B cell (primary cell): ENCODE data around the gene EML3. TPM values are rescaled to one million over a fixed set of nuclear protein-coding genes. Genes with fewer than 3 reads are reported as not detected.
"Not testable (repeated sequence)": the region's sequence is repeated elsewhere in the genome, so short reads cannot be mapped to it uniquely, and the experiment has no call there.

Experiments used
- ATAC-seq: fragments of 200-7000 bp; cut with Tn5 transposase; one replicate; pipeline ENCODE4 v1.10.0; 2021; ENCODE audit warnings: low read depth, mild to moderate bottlenecking, moderate number of reproducible peaks, moderate library complexity
- CTCF ChIA-PET: fragments of 350-600 bp; sonication (Branson Sonifier 250); formaldehyde crosslinking; loops from one replicate; lab custom pipeline; 2021; ENCODE audit warnings: antibody characterized with exemption, inconsistent platforms; lab: Charles Lee
- POLR2A ChIA-PET: fragments of 350-600 bp; sonication (Branson Sonifier 250); formaldehyde crosslinking; loops from one replicate; lab custom pipeline; 2021; ENCODE audit warnings: antibody characterized with exemption; lab: Charles Lee
- DNase-seq: peaks from one replicate; pipeline ENCODE4 v3.0.0; 2013
- H2AFZ ChIP-seq: 2 replicates; pipeline ENCODE4 v1.6.1; 2012; ENCODE audit warnings: mild to moderate bottlenecking, low read depth, low read length; ENCODE audit not compliant: insufficient read depth, poor library complexity, severe bottlenecking
- H3K27ac ChIP-seq, 2 donors: 1 replicate in 1 of 2; 2 replicates in 1 of 2; pipeline ENCODE4 v1.5.1; 2012 to 2013; ENCODE audit warnings: low read length in 2 of 2, mild to moderate bottlenecking in 2 of 2, moderate library complexity in 1 of 2
- H3K27me3 ChIP-seq, 4 experiments: fragments of 200-600 bp in 1 of 4; sonication (generic) in 1 of 4; replicated peaks in 1 of 4; 1 replicate in 2 of 4; 2 replicates in 2 of 4; pipeline versions ENCODE4 v1.6.1 to v1.7.0; 2013 to 2016; ENCODE audit warnings: low read length in 3 of 4, mild to moderate bottlenecking in 2 of 4, mixed read lengths in 1 of 4, moderate library complexity in 1 of 4; ENCODE audit not compliant: insufficient read depth in 4 of 4, control insufficient read depth in 3 of 4; ENCODE audit errors: control extremely low read depth in 1 of 4
- H3K36me3 ChIP-seq, 2 experiments: replicated peaks in 1 of 2; 1 replicate in 1 of 2; 2 replicates in 1 of 2; pipeline versions ENCODE4 v1.6.1 to v1.7.1; 2013; ENCODE audit warnings: low read length in 1 of 2; ENCODE audit not compliant: insufficient read depth in 2 of 2, control insufficient read depth in 1 of 2; ENCODE audit errors: control extremely low read depth in 1 of 2, extremely low read depth in 1 of 2
- H3K4me1 ChIP-seq, 2 donors: fragments of 200-600 bp in 1 of 2; sonication (generic) in 1 of 2; 1 replicate in 1 of 2; 2 replicates in 1 of 2; pipeline versions ENCODE4 v1.5.1 to v1.6.1; 2013 to 2017; ENCODE audit warnings: low read length in 2 of 2; ENCODE audit not compliant: control insufficient read depth in 2 of 2, insufficient read depth in 2 of 2
- H3K4me2 ChIP-seq: replicated peaks from 2 replicates; pipeline ENCODE3; 2012; ENCODE audit warnings: mild to moderate bottlenecking, low read depth, low read length; ENCODE audit not compliant: poor library complexity, severe bottlenecking
- H3K4me3 ChIP-seq, 5 experiments: fragments of 200-600 bp in 1 of 5; sonication (generic) in 1 of 5; 1 replicate in 3 of 5; 2 replicates in 2 of 5; pipeline versions ENCODE4 v1.5.1 to v1.7.0; 2011 to 2016; ENCODE audit warnings: low read length in 4 of 5, mild to moderate bottlenecking in 4 of 5, low read depth in 2 of 5, control low read depth in 1 of 5, moderate library complexity in 1 of 5; ENCODE audit not compliant: insufficient read depth in 1 of 5; ENCODE audit errors: control extremely low read depth in 1 of 5, extremely low read depth in 1 of 5
- H3K79me2 ChIP-seq: fragments of 200-600 bp; sonication (generic); one replicate; pipeline ENCODE4 v1.6.0; 2016; ENCODE audit warnings: low read length; ENCODE audit not compliant: control insufficient read depth, insufficient read depth
- H3K9ac ChIP-seq: fragments of 200-600 bp; sonication (generic); 2 replicates; pipeline ENCODE4 v1.6.1; 2017; ENCODE audit warnings: mild to moderate bottlenecking, low read length, moderate library complexity
- H3K9me3 ChIP-seq, 3 donors: one replicate each; pipeline versions ENCODE4 v1.6.1 to v1.7.1; 2013; ENCODE audit warnings: low read length in 2 of 3; ENCODE audit not compliant: control insufficient read depth in 2 of 3, insufficient read depth in 1 of 3; ENCODE audit errors: control extremely low read depth in 1 of 3
- H4K20me1 ChIP-seq: 2 replicates; pipeline ENCODE4 v1.6.0; 2012; ENCODE audit warnings: mild to moderate bottlenecking, low read length; ENCODE audit not compliant: insufficient read depth, control insufficient read depth, poor library complexity, severe bottlenecking
- H3K27ac Mint-ChIP-seq: one replicate; pipeline ENCODE4 v1.8.0; 2021; ENCODE audit warnings: mixed read lengths
- H3K27me3 Mint-ChIP-seq: one replicate; pipeline ENCODE4 v1.8.0; 2021; ENCODE audit warnings: mixed read lengths
- H3K4me1 Mint-ChIP-seq: one replicate; pipeline ENCODE4 v1.8.0; 2021; ENCODE audit warnings: mixed read lengths
- H3K4me3 Mint-ChIP-seq: one replicate; pipeline ENCODE4 v1.8.0; 2021; ENCODE audit warnings: mixed read lengths
- H3K9me3 Mint-ChIP-seq: one replicate; pipeline ENCODE4 v1.8.0; 2022; ENCODE audit warnings: mixed read lengths; ENCODE audit not compliant: insufficient read depth
- EZH2 ChIP-seq: IDR thresholded peaks from 2 replicates; pipeline ENCODE4 v1.6.1; 2012; ENCODE audit warnings: borderline replicate concordance, low read depth, mild to moderate bottlenecking, moderate library complexity, low read length; ENCODE audit not compliant: insufficient read depth, poor library complexity, severe bottlenecking
- WGBS: methylation state at CpG from one replicate; pipeline ENCODE4 v1.1.5; 2013; ENCODE audit warnings: missing lambda C conversion rate; ENCODE audit not compliant: insufficient coverage; 5-methylcytosine and 5-hydroxymethylcytosine counted together
- intact Hi-C: fragments of 100-400 bp; cut with micrococcal nuclease; formaldehyde crosslinking; loops from one replicate; pipeline ENCODE4 v1.10.0; 2022
- polyA plus RNA-seq: library from polyadenylated mRNA; depleted of rRNA; stranded (reverse); fragments of >200 nt; gene quantifications from 2 replicates; pipeline ENCODE4 v1.2.3, GENCODE V29; 2012
- total RNA-seq, 2 donors: library from RNA; stranded (reverse); fragments of 120-200 nt in 1 of 2; gene quantifications; 1 replicate in 1 of 2; 2 replicates in 1 of 2; pipeline versions ENCODE4 v1.2.3 to v1.2.4, GENCODE V29; 2013 to 2022
- TF ChIP-seq, protein P1 (sequence below): fragments of 200-600 bp; IDR thresholded peaks from one replicate; pipeline ENCODE4 v1.8.0; 2022; ENCODE audit warnings: antibody characterized with exemption, mild to moderate bottlenecking

EML3 gene
- total and polyA plus RNA-seq, 2 donors (not counting 1 experiment from before 2014, with no cell fraction given), result 127 to 128 TPM

DNA sequence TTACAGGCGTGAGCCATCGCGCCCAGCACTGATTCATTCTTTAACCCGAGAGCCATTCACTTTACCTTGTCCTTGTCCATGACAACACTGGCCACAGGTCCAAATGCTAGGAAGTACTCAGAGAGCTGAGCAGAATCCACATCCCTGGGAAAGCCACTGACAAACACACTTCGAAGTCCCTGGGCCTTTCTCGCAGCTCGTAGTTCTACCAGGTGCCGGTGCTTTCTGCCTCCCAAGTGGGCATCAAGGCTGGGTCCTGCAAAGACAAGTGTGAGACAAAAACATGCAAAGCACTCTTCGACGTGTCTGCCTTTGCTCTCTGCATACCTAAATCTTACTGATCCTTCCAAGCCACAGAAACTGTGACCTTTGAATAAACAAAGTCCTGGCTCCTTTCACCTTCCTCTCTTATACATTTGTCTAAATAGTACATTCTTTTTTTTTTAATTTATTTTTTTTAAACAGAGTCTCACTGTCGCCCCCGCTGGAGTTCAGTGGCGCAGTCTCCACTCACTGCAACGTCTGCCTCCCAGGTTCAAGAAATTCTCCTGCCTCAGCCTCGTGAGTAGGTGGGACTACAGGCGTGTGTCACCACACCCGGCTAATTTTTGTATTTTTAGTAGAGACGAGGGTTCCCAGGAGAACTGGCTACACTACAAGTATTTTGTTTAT is 23.5 kb downstream of the EML3 start:
- ATAC-seq, result no peak
- Mint-ChIP-seq H3K4me1 (peaks cover 43% of the 10 kb centered on the region), H3K27me3 (no peaks in the 10 kb centered on the region), H3K4me3 (no peak overlapping the region), H3K9me3 (no peaks in the 10 kb centered on the region), H3K27ac (no peak overlapping the region)
- H3K9ac ChIP-seq, result no peak overlapping the region
- H3K4me3 ChIP-seq, result no peak overlapping the region
- H3K27ac ChIP-seq, result no peak overlapping the region
- WGBS, result 97% methylated on average over 10 of the region's 18 CpGs
- H3K79me2 ChIP-seq, result peaks cover 63% of the 10 kb centered on the region
- no peak for TF ChIP-seq EZH2
- TF ChIP-seq, protein P1, sequence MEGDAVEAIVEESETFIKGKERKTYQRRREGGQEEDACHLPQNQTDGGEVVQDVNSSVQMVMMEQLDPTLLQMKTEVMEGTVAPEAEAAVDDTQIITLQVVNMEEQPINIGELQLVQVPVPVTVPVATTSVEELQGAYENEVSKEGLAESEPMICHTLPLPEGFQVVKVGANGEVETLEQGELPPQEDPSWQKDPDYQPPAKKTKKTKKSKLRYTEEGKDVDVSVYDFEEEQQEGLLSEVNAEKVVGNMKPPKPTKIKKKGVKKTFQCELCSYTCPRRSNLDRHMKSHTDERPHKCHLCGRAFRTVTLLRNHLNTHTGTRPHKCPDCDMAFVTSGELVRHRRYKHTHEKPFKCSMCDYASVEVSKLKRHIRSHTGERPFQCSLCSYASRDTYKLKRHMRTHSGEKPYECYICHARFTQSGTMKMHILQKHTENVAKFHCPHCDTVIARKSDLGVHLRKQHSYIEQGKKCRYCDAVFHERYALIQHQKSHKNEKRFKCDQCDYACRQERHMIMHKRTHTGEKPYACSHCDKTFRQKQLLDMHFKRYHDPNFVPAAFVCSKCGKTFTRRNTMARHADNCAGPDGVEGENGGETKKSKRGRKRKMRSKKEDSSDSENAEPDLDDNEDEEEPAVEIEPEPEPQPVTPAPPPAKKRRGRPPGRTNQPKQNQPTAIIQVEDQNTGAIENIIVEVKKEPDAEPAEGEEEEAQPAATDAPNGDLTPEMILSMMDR, result no peak
- intact Hi-C loops, result no loop called here
- peaks cover 23 to 34% of the 10 kb centered on the region in 2 donors for H3K4me1 ChIP-seq
- no peaks in the 10 kb centered on the region for H3K9me3 ChIP-seq
- no peak overlapping the region for H3K4me2 ChIP-seq
- CTCF ChIA-PET, result interaction anchor here (0.6 to 1.6 kb wide), 3 partner anchors 42 to 159 kb away, joined by 3 read pairs; partner anchors contain the start of gene AHNAK
- POLR2A ChIA-PET, result interaction anchor here (0.7 to 0.8 kb wide), 2 partner anchors 15 to 25 kb away, joined by 3 to 5 read pairs; partner anchors contain the start of gene EEF1G
- H2AFZ ChIP-seq, result no peak overlapping the region
- H3K36me3 ChIP-seq, result peaks cover 0 to 33% of the 10 kb centered on the region in 2 experiments
- no peaks in the 10 kb centered on the region for H3K27me3 ChIP-seq
- peaks cover 8% of the 10 kb centered on the region for H4K20me1 ChIP-seq
- DNase-seq, result no peak

DNA sequence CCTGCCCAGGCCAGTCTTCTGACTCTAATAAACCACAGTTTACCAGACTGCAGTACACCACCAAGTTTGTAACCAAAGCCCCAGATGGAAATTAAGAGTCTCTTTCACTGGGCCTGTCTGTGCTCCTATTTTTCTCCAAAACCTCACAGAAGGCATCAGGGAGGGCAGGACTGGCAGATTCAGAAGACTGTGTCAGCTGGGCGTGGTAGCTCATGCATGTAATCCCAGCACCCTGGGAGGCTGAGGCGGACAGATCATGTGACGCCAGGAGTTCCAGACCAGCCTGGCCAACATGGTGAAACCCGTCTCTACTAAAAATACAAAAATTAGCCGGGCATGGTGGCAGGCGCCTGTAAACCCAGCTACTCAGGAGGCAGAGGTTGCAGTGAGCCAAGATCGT is 27.2 kb downstream of the EML3 start:
- intact Hi-C loops, H3K27ac Mint-ChIP-seq: not testable (repeated sequence)

DNA sequence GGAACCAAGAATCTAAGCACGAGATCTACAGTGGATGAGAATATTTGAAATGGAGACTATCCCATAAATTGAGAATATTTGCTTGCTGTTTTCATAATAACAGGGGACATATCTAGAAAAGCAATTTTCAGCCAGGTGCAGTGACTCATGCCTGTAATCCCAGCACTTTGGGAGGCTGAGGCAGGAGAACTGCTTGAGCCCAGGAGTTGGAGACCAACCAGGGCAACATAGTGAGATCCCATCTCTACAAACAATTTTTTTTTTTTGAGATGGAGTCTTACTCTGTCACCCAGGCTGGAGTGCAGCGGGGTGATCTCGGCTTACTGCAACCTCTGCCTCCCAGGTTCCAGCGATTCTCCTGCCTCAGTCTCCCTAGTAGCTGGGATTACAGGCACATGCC is 30.8 kb downstream of the EML3 start:
- CTCF ChIA-PET, H3K4me3 Mint-ChIP-seq: not testable (repeated sequence)
- POLR2A ChIA-PET, result interaction anchor here (1.8 kb wide), 1 partner anchor 10 kb away, joined by 8 read pairs; the partner anchor contains the start of gene TUT1

More for the DNA sequence above, 27.2 kb downstream of the EML3 start:
- H3K9ac ChIP-seq, H3K9me3 Mint-ChIP-seq, H3K4me3 ChIP-seq, H4K20me1 ChIP-seq, DNase-seq, H3K9me3 ChIP-seq, H3K27ac ChIP-seq, H3K27me3 Mint-ChIP-seq, H3K4me2 ChIP-seq, ATAC-seq, H3K4me3 Mint-ChIP-seq, H3K4me1 ChIP-seq, H2AFZ ChIP-seq, H3K27me3 ChIP-seq: not testable (repeated sequence)
- Histone ChIP-seq H3K36me3 (peaks cover 1 to 46% of the 10 kb centered on the region in 2 experiments), H3K79me2 (peaks cover 76% of the 10 kb centered on the region)
- POLR2A ChIA-PET, result interaction anchor here (0.6 to 1.8 kb wide), 4 partner anchors 11 to 90 kb away, joined by 3 to 4 read pairs (median 3); partner anchors contain the start of gene MTA2
- 100% methylated on average over 7 of the region's 7 CpGs for WGBS
- CTCF ChIA-PET, result interaction anchor here (0.5 to 0.8 kb wide), 2 partner anchors 201 to 228 kb away, joined by 3 read pairs; no protein-coding TSS in a partner anchor
- peaks cover 11% of the 10 kb centered on the region for H3K4me1 Mint-ChIP-seq

More for the DNA sequence above, 30.8 kb downstream of the EML3 start:
- H3K27ac ChIP-seq, H3K4me1 ChIP-seq, DNase-seq, H4K20me1 ChIP-seq, H3K27me3 Mint-ChIP-seq, H3K27ac Mint-ChIP-seq, ATAC-seq, H2AFZ ChIP-seq, H3K4me1 Mint-ChIP-seq, H3K9me3 ChIP-seq, H3K4me3 ChIP-seq, H3K27me3 ChIP-seq, intact Hi-C loops, H3K9me3 Mint-ChIP-seq, H3K4me2 ChIP-seq, H3K9ac ChIP-seq: not testable (repeated sequence)
- 100% methylated on average over 1 of the region's 4 CpGs for WGBS
- peaks cover 41% of the 10 kb centered on the region for H3K79me2 ChIP-seq
- peaks cover 1 to 49% of the 10 kb centered on the region in 2 experiments for H3K36me3 ChIP-seq
